Measurements from ENCODE around the gene PCP2. TPM values are rescaled to one million over a fixed set of nuclear protein-coding genes. Genes with fewer than 3 reads are reported as not detected.

Gene PCP2
- total and polyA plus RNA-seq, 7 donors: 0.20 TPM; not detected in 6

- no peaks in the 10 kb centered on the region for H3K9me3 ChIP-seq
- intact Hi-C loops (cut with DNase I): no loop called here
- H3K4me3 ChIP-seq: no peak overlapping the region
- ATAC-seq (no peak), DNase-seq (no peak)
- no peaks in the 10 kb centered on the region for H3K27me3 ChIP-seq (ENCODE audit: insufficient read depth in 3 of 3, low read length in 2 of 3)
- no peak for TF ChIP-seq CTCF (IDR thresholded peaks at IDR 0.05)
- H3K36me3 ChIP-seq (ENCODE audit: insufficient read depth in 1 of 2, low read depth in 1 of 2): no peaks in the 10 kb centered on the region
- H3K4me1 ChIP-seq: peaks cover 4% of the 10 kb centered on the region
- WGBS, 3 donors: 68 to 70% (median 70%) methylated on average over 8 of the region's 8 CpGs
- H3K27ac ChIP-seq: no peak overlapping the region
Observed at GRCh38 chr19:7655581-7655980, 22.1 kb upstream of the PCP2 start.

DNA sequence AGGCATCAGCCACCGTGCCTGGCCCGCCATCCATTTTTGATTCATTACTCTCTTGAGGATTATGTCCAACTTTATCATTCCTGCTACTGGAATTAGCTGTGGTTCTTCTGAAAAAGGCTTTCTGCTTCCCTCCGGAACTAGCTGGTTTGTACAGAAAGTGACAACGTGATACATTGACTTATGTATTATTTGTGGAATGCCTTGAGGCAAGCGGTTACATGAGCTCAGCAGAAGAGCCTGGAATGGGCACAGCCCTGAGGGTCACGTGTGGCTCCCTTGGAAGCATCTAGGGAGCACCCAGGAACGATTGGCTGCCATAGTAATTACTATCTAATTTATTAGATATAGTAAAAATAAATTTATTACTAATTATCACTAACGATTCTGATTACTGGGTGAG lies 20.9 kb upstream of the PCP2 start:
- ATAC-seq: no peak
- no peak overlapping the region for H3K27ac ChIP-seq
- TF ChIP-seq CTCF (IDR thresholded peaks at IDR 0.05): no peak
- no peak overlapping the region for H3K4me3 ChIP-seq
- H3K4me1 ChIP-seq: peaks cover 4% of the 10 kb centered on the region
- 42 to 46% (median 42%) methylated on average over 8 of the region's 8 CpGs for WGBS, 3 donors
- DNase-seq: no peak
- H3K36me3 ChIP-seq (ENCODE audit: insufficient read depth in 1 of 2, low read depth in 1 of 2): no peaks in the 10 kb centered on the region
- H3K27me3 ChIP-seq (ENCODE audit: insufficient read depth in 3 of 3, low read length in 2 of 3): no peaks in the 10 kb centered on the region
- intact Hi-C loops (cut with DNase I): no loop called here
- H3K9me3 ChIP-seq: no peaks in the 10 kb centered on the region

DNA sequence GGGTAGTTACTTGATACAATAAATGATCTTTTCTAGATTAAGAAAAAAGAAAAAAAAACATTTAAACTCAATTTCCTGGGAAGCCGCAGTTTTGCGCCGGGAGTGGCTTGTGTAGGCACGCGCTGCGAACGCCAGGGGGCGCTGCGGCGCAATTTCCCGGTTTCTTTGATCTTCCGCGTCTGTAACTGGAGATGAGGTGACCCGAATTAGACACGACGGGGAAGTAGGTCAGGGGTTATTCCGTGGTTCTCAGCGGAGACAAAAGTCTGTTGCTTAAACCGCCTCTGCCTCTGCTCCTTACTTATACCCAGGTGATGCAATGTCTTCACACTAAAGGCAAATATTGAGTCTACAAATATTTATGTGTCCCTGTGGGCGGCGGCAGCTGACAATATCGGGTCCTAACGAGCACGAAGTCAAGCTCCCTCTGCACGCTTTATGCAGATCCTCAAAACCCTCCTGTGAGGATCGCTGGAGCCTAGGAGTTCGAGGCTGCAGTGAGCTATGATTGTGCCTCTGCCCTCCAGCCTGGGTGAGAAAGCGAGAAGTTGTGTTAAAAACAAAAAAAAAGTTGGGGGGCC lies 18.6 kb upstream of the PCP2 start:
- H3K4me3 ChIP-seq: peak overlapping the region; percentile 38
- intact Hi-C loops (cut with DNase I): loop anchor here in 1 of 2 donors (1.0 kb wide), 1 partner anchor 28 kb away; the partner anchor contains the start of gene TRAPPC5

GRCh38 chr19:7650148-7650547 lies 16.6 kb upstream of the PCP2 start:
- no peak for DNase-seq
- no peak overlapping the region for H3K4me3 ChIP-seq
- 38 to 50% (median 42%) methylated on average over 2 of the region's 2 CpGs for WGBS, 3 donors
- TF ChIP-seq CTCF (IDR thresholded peaks at IDR 0.05): no peak
- no peaks in the 10 kb centered on the region for H3K36me3 ChIP-seq (ENCODE audit: insufficient read depth in 1 of 2, low read depth in 1 of 2)
- H3K27me3 ChIP-seq (ENCODE audit: insufficient read depth in 3 of 3, low read length in 2 of 3): no peaks in the 10 kb centered on the region
- no peak for ATAC-seq
- H3K4me1 ChIP-seq: peaks cover 4% of the 10 kb centered on the region
- no peaks in the 10 kb centered on the region for H3K9me3 ChIP-seq
- intact Hi-C loops (cut with DNase I): loop anchor here (2.0 kb wide), 2 partner anchors 31 to 149 kb away; partner anchors contain the start of gene TRAPPC5 (in 1 of the 2)
- H3K27ac ChIP-seq: no peak overlapping the region

More for the DNA sequence above, 18.6 kb upstream of the PCP2 start:
- Histone ChIP-seq H3K9me3 (no peaks in the 10 kb centered on the region), H3K27ac (peak overlapping the region; percentile 79), H3K27me3 (ENCODE audit: insufficient read depth in 3 of 3, low read length in 2 of 3) (no peaks in the 10 kb centered on the region), H3K36me3 (ENCODE audit: insufficient read depth in 1 of 2, low read depth in 1 of 2) (no peaks in the 10 kb centered on the region), H3K4me1 (peaks cover 4% of the 10 kb centered on the region)
- peak; percentile 99 for TF ChIP-seq CTCF (IDR thresholded peaks at IDR 0.05)
- ATAC-seq: peak; percentile 98 to 100 (median 100)
- 3 to 6% (median 4%) methylated on average over 28 of the region's 28 CpGs for WGBS, 3 donors
- DNase-seq: peak; percentile 83 to 90

Data from psoas muscle (tissue), 8 donors.